GM23248 (cell line): ENCODE measurements around the gene GRB10.

Experiments
- EZH2 ChIP-seq: fragments of 200-600 bp; sonication (generic); IDR thresholded peaks from 2 replicates; pipeline ENCODE4 v1.6.1; 2018; ENCODE audit warnings: antibody characterized with exemption, mild to moderate bottlenecking; ENCODE audit not compliant: insufficient read depth, poor library complexity, severe bottlenecking
- EZH2phosphoT487 ChIP-seq: fragments of 200-600 bp; sonication (generic); IDR thresholded peaks from 2 replicates; pipeline ENCODE4 v1.6.1; 2018; ENCODE audit warnings: antibody characterized with exemption, moderate library complexity, mild to moderate bottlenecking, low read depth; ENCODE audit not compliant: insufficient read depth

DNA sequence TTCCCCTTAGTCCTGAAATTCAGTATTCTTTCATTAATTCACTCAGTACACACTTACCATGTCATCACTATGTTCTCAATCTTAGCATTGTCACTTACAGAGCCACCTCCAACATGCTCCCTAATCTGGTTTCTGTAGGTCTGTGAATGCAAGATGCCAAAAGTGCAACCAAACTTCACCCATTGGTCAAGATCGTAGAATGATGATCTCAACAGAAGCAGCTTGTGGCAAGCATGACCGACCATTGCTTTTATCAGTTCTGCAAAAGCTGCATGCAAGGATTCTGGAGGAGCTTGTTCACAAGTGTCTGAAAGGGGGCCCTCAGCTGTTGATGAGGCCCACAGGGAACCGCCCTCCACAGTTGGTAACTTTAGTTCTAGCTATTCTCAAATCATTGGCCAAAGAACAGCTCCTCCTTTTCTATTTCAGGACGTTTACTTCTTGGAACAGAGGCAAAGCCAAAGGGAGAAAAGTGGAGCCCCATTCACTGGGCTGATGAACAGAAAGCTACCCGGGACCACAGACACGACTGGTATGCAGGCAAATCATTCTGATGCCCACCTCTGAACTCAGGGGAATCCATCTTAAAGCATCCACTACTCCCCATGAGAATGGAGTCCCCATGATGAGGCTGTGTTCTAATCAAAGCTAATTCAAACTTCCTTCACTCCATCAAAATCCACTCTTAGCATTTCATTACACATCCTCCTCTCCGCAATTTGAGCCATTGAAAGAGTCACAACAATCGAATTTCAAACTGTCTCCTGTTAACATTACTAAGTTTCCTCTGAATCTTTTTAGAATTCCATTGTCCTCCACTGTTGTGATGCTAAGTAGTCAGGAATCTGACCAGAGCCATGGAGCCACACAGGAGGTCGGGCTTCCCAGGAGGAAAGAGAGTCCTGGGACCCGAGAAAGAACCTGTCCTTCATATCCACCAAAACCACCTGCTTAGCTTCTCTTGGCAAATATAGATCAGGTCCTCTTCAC, 13.9 kb downstream of the GRB10 start:
- TF ChIP-seq EZH2 (no peak), EZH2phosphoT487 (no peak)
